Caco-2 (cell line): ENCODE data around the gene DLL4. TPM values are rescaled to one million over a fixed set of nuclear protein-coding genes. Genes with fewer than 3 reads are reported as not detected.

ENCODE experiments used
- BruUV-seq: library from RNA; stranded (reverse); fragments of 400-500 nt; replicated peaks from 2 replicates; lab custom pipeline; 2021; lab: Mats Ljungman, UMichigan
- CTCF ChIA-PET: fragments of 300-600 bp; sonication (Branson Sonifier 250); formaldehyde crosslinking; loops from one replicate; lab custom pipeline; 2022; ENCODE audit warnings: antibody characterized with exemption; lab: Charles Lee
- POLR2A ChIA-PET: fragments of 300-600 bp; sonication (Branson Sonifier 250); formaldehyde crosslinking; loops from one replicate; lab custom pipeline; 2022; ENCODE audit warnings: antibody characterized with exemption; lab: Charles Lee
- DNase-seq, 2 experiments: peaks; one replicate each; pipeline versions ENCODE4 v3.0.0 to v3.0.0-alpha.2; 2020 to 2022
- H3K27me3 ChIP-seq: replicated peaks from 2 replicates; pipeline ENCODE4 v1.6.0; 2011; ENCODE audit warnings: low read length; ENCODE audit not compliant: control insufficient read depth, insufficient read depth
- H3K36me3 ChIP-seq: 2 replicates; pipeline ENCODE4 v1.5.1; 2011; ENCODE audit warnings: low read length; ENCODE audit not compliant: control insufficient read depth, insufficient read depth
- H3K4me1 ChIP-seq: fragments of 250-450 bp; sonication (Bioruptor Pico); 2 replicates; pipeline ENCODE4 v1.5.1; 2020; ENCODE audit warnings: mild to moderate bottlenecking
- H3K4me3 ChIP-seq: 2 replicates; pipeline ENCODE4 v1.5.1; 2011; ENCODE audit warnings: low read depth, mild to moderate bottlenecking, control low read depth, low read length
- H3K9me3 ChIP-seq: fragments of 250-450 bp; sonication (Bioruptor Pico); 2 replicates; pipeline ENCODE4 v1.5.1; 2020; ENCODE audit warnings: mild to moderate bottlenecking, moderate library complexity
- H3K27ac Mint-ChIP-seq: one replicate; pipeline ENCODE4 v1.8.0; 2022; ENCODE audit warnings: mixed read lengths; ENCODE audit not compliant: unreplicated experiment
- H3K27me3 Mint-ChIP-seq: one replicate; pipeline ENCODE4 v1.8.0; 2022; ENCODE audit warnings: mixed read lengths; ENCODE audit not compliant: insufficient read depth, unreplicated experiment
- H3K36me3 Mint-ChIP-seq: one replicate; pipeline ENCODE4 v1.8.0; 2022; ENCODE audit warnings: mild to moderate bottlenecking, mixed read lengths; ENCODE audit not compliant: insufficient read depth, unreplicated experiment
- H3K4me1 Mint-ChIP-seq: one replicate; pipeline ENCODE4 v1.8.0; 2022; ENCODE audit warnings: low read depth, mixed read lengths; ENCODE audit not compliant: unreplicated experiment
- H3K4me3 Mint-ChIP-seq: one replicate; pipeline ENCODE4 v1.8.0; 2022; ENCODE audit warnings: mild to moderate bottlenecking, moderate library complexity, mixed read lengths; ENCODE audit not compliant: unreplicated experiment
- H3K9me3 Mint-ChIP-seq: one replicate; pipeline ENCODE4 v1.8.0; 2022; ENCODE audit warnings: mixed read lengths; ENCODE audit not compliant: unreplicated experiment
- CTCF ChIP-seq, 2 experiments: fragments of 200-600 bp in 1 of 2; IDR thresholded peaks; 1 replicate in 1 of 2; 2 replicates in 1 of 2; pipeline versions ENCODE4 v1.5.1 to v1.8.0; 2011 to 2022; ENCODE audit warnings: antibody characterized with exemption in 1 of 2, control low read depth in 1 of 2, inconsistent platforms in 1 of 2, low read depth in 1 of 2, low read length in 1 of 2, mild to moderate bottlenecking in 1 of 2, moderate library complexity in 1 of 2; ENCODE audit not compliant: insufficient read depth in 1 of 2, severe bottlenecking in 1 of 2, unreplicated experiment in 1 of 2
- intact Hi-C: fragments of 100-400 bp; cut with micrococcal nuclease; formaldehyde crosslinking; loops from one replicate; pipeline ENCODE4 v1.10.0; 2022; ENCODE audit not compliant: unreplicated experiment
- total RNA-seq: library from RNA; stranded (reverse); gene quantifications from 2 replicates; pipeline ENCODE4 v1.2.3, GENCODE V29; 2022

The DLL4 gene
- total RNA-seq, 1 experiment from 2014 or later, result 3.4 TPM

GRCh38 chr15:40914486-40914885 is 14.7 kb upstream of the DLL4 start:
- no peak overlapping the region for H3K27ac Mint-ChIP-seq
- BruUV-seq, result no TSS peak
- no peak overlapping the region for H3K4me3 Mint-ChIP-seq
- H3K36me3 Mint-ChIP-seq, result peaks cover 10% of the 10 kb centered on the region
- Histone ChIP-seq H3K36me3 (no peaks in the 10 kb centered on the region), H3K27me3 (no peaks in the 10 kb centered on the region), H3K4me1 (no peaks in the 10 kb centered on the region), H3K9me3 (no peaks in the 10 kb centered on the region), H3K4me3 (no peak overlapping the region)
- peaks cover 5% of the 10 kb centered on the region for H3K4me1 Mint-ChIP-seq
- ChIA-PET CTCF (interaction anchor here (2.2 kb wide), 2 partner anchors 11 to 14 kb away, joined by 7 to 11 read pairs; partner anchors contain the start of gene DLL4), POLR2A (no interaction called here)
- intact Hi-C loops, result no loop called here
- no peak for TF ChIP-seq CTCF (IDR thresholded peaks at IDR 0.05; ENCODE audit: insufficient read depth in 1 of 2, low read depth in 1 of 2, low read length in 1 of 2, severe bottlenecking in 1 of 2, unreplicated experiment in 1 of 2)
- DNase-seq, result no peak
- no peaks in the 10 kb centered on the region for H3K9me3 Mint-ChIP-seq
- no peaks in the 10 kb centered on the region for H3K27me3 Mint-ChIP-seq

GRCh38 chr15:40915116-40915661 is 14.0 kb upstream of the DLL4 start:
- BruUV-seq, result no TSS peak
- Mint-ChIP-seq H3K27me3 (no peaks in the 10 kb centered on the region), H3K4me1 (peaks cover under 1% of the 10 kb centered on the region), H3K27ac (no peak overlapping the region), H3K36me3 (peaks cover 7% of the 10 kb centered on the region), H3K9me3 (no peaks in the 10 kb centered on the region), H3K4me3 (no peak overlapping the region)
- POLR2A ChIA-PET, result no interaction called here
- TF ChIP-seq CTCF (IDR thresholded peaks at IDR 0.05; ENCODE audit: insufficient read depth in 1 of 2, low read depth in 1 of 2, low read length in 1 of 2, severe bottlenecking in 1 of 2, unreplicated experiment in 1 of 2), result no peak
- H3K27me3 ChIP-seq, result no peaks in the 10 kb centered on the region
- no peaks in the 10 kb centered on the region for H3K36me3 ChIP-seq
- no peaks in the 10 kb centered on the region for H3K4me1 ChIP-seq
- no peaks in the 10 kb centered on the region for H3K9me3 ChIP-seq
- intact Hi-C loops, result no loop called here
- CTCF ChIA-PET, result interaction anchor here (0.5 to 2.2 kb wide), 4 partner anchors 12 to 82 kb away, joined by 3 to 11 read pairs (median 5); partner anchors contain the start of genes DLL4 and VPS18
- no peak overlapping the region for H3K4me3 ChIP-seq
- no peak for DNase-seq

GRCh38 chr15:40915679-40916078 is 13.5 kb upstream of the DLL4 start:
- Mint-ChIP-seq H3K4me1 (no peaks in the 10 kb centered on the region), H3K27me3 (no peaks in the 10 kb centered on the region), H3K4me3 (no peak overlapping the region), H3K36me3 (peaks cover 2% of the 10 kb centered on the region), H3K9me3 (no peaks in the 10 kb centered on the region), H3K27ac (no peak overlapping the region)
- Histone ChIP-seq H3K4me1 (no peaks in the 10 kb centered on the region), H3K9me3 (no peaks in the 10 kb centered on the region), H3K36me3 (no peaks in the 10 kb centered on the region), H3K27me3 (no peaks in the 10 kb centered on the region), H3K4me3 (no peak overlapping the region)
- CTCF ChIA-PET, result interaction anchor here (0.6 to 2.2 kb wide), 3 partner anchors 12 to 22 kb away, joined by 3 to 11 read pairs (median 7); partner anchors contain the start of genes DLL4 and VPS18
- TF ChIP-seq CTCF (IDR thresholded peaks at IDR 0.05; ENCODE audit: insufficient read depth in 1 of 2, low read depth in 1 of 2, low read length in 1 of 2, severe bottlenecking in 1 of 2, unreplicated experiment in 1 of 2), result no peak
- intact Hi-C loops, result no loop called here
- POLR2A ChIA-PET, result no interaction called here
- peak in 1 of 2 experiments; percentile 30 for DNase-seq
- BruUV-seq, result no TSS peak
